HCT116 (cell line): Measurements from ENCODE around the gene AEBP2.

Experiments
- CEBPB ChIP-seq: IDR thresholded peaks from 2 replicates; pipeline ENCODE4 v1.6.1; 2012; ENCODE audit warnings: low read depth
- CTCF ChIP-seq, 3 experiments: fragments of 200-600 bp in 1 of 3; sonication (generic) in 1 of 3; IDR thresholded peaks in 2 of 3; conservative IDR thresholded peaks in 1 of 3; 2 replicates each; pipeline ENCODE4 v1.5.1; 2012 to 2017; ENCODE audit warnings: low read depth in 2 of 3, low read length in 2 of 3, antibody characterized with exemption in 1 of 3, borderline replicate concordance in 1 of 3, control low read depth in 1 of 3, mild to moderate bottlenecking in 1 of 3, mixed read lengths in 1 of 3, mixed run types in 1 of 3, moderate library complexity in 1 of 3; ENCODE audit not compliant: insufficient read depth in 1 of 3
- EZH2 ChIP-seq: fragments of 200-600 bp; sonication (generic); IDR thresholded peaks from 2 replicates; pipeline ENCODE4 v1.6.1; 2017; ENCODE audit warnings: antibody characterized with exemption, mixed run types
- YY1 ChIP-seq: IDR thresholded peaks from 2 replicates; pipeline ENCODE4 v1.6.1; 2011; ENCODE audit warnings: low read length, low read depth, moderate library complexity, mild to moderate bottlenecking; ENCODE audit not compliant: insufficient replicate concordance; ENCODE audit errors: extremely low read depth

- TF ChIP-seq CTCF (IDR thresholded peaks at IDR 0.05 in 2 of 3, conservative IDR thresholded peaks at IDR 0.05 in 1 of 3; ENCODE audit: borderline replicate concordance in 1 of 3, insufficient read depth in 1 of 3, low read depth in 2 of 3, low read length in 2 of 3) (no peak), EZH2 (no peak), YY1 (no peak), CEBPB (no peak)
Observed at GRCh38 chr12:19410629-19411185, 28.6 kb upstream of the AEBP2 start.
